CD4-positive, alpha-beta T cell (primary cell): ENCODE measurements around the gene SPOP. TPM values are rescaled to one million over a fixed set of nuclear protein-coding genes. Genes with fewer than 3 reads are reported as not detected.
A peak's percentile ranks its signal among the peaks of the same experiment; 100 is the strongest.

Experiments used
- ATAC-seq: fragments of 200-7000 bp; cut with Tn5 transposase; one replicate; pipeline ENCODE4 v1.10.0; 2022; ENCODE audit warnings: mild to moderate bottlenecking; ENCODE audit not compliant: poor library complexity
- CTCF ChIA-PET: fragments of 350-600 bp; sonication (Branson Sonifier 250); formaldehyde crosslinking; loops from one replicate; lab custom pipeline; 2021; ENCODE audit warnings: antibody characterized with exemption, inconsistent platforms; lab: Charles Lee
- POLR2A ChIA-PET: fragments of 350-600 bp; sonication (Branson Sonifier 250); formaldehyde crosslinking; loops from one replicate; lab custom pipeline; 2021; ENCODE audit warnings: antibody characterized with exemption, inconsistent platforms; lab: Charles Lee
- DNase-seq, 14 experiments: peaks; one replicate each; pipeline ENCODE4 v3.0.0-alpha.2; 2013 to 2020; ENCODE audit warnings: mixed read lengths in 2 of 14
- H3K27ac ChIP-seq, 2 donors: one replicate each; pipeline versions ENCODE4 v1.5.1 to v1.7.0; 2013; ENCODE audit warnings: low read length in 2 of 2, low read depth in 1 of 2, mild to moderate bottlenecking in 1 of 2
- H3K27me3 ChIP-seq, 2 experiments: 1 replicate in 1 of 2; 2 replicates in 1 of 2; pipeline versions ENCODE4 v1.6.1 to v1.7.0; 2013; ENCODE audit warnings: low read length in 2 of 2, control low read depth in 1 of 2, mild to moderate bottlenecking in 1 of 2, moderate library complexity in 1 of 2; ENCODE audit not compliant: insufficient read depth in 2 of 2, control insufficient read depth in 1 of 2
- H3K36me3 ChIP-seq: one replicate; pipeline ENCODE4 v1.6.1; 2013; ENCODE audit warnings: low read length, control low read depth; ENCODE audit not compliant: insufficient read depth
- H3K4me1 ChIP-seq: one replicate; pipeline ENCODE4 v1.6.1; 2013; ENCODE audit warnings: low read length, control low read depth; ENCODE audit not compliant: insufficient read depth
- H3K4me3 ChIP-seq: one replicate; pipeline ENCODE4 v1.5.1; 2013; ENCODE audit warnings: mild to moderate bottlenecking, low read length, moderate library complexity
- H3K9me3 ChIP-seq, 2 experiments: 1 replicate in 1 of 2; 2 replicates in 1 of 2; pipeline versions ENCODE4 v1.6.1 to v1.7.0; 2013; ENCODE audit warnings: low read length in 2 of 2, mild to moderate bottlenecking in 2 of 2, control low read depth in 1 of 2, moderate library complexity in 1 of 2; ENCODE audit not compliant: control insufficient read depth in 1 of 2, insufficient read depth in 1 of 2
- H3K27ac Mint-ChIP-seq: one replicate; pipeline ENCODE4 v1.8.0; 2020; ENCODE audit warnings: mixed read lengths
- H3K27me3 Mint-ChIP-seq: one replicate; pipeline ENCODE4 v1.8.0; 2021; ENCODE audit warnings: mixed read lengths
- H3K36me3 Mint-ChIP-seq: one replicate; pipeline ENCODE4 v1.8.0; 2021; ENCODE audit warnings: low read depth, mixed read lengths
- H3K4me1 Mint-ChIP-seq: one replicate; pipeline ENCODE4 v1.8.0; 2021; ENCODE audit warnings: low read depth, mixed read lengths
- H3K4me3 Mint-ChIP-seq: one replicate; pipeline ENCODE4 v1.8.0; 2020; ENCODE audit warnings: mild to moderate bottlenecking, mixed read lengths
- H3K9me3 Mint-ChIP-seq: one replicate; pipeline ENCODE4 v1.8.0; 2020; ENCODE audit warnings: mixed read lengths
- CTCF ChIP-seq: fragments of 200-600 bp; IDR thresholded peaks from one replicate; pipeline ENCODE4 v1.8.0; 2022; ENCODE audit warnings: antibody characterized with exemption, mild to moderate bottlenecking
- intact Hi-C, 2 experiments: fragments of 100-400 bp; cut with DNase I in 1 of 2; cut with micrococcal nuclease in 1 of 2; formaldehyde crosslinking; loops; one replicate each; pipeline versions ENCODE4 v1.15.1 to v1.9.0; 2023 to 2025; cut with DNase I, micrococcal nuclease
- total RNA-seq, 174 experiments: library from RNA in 2 of 174; stranded (reverse) in 2 of 174; gene quantifications; one replicate each; pipeline ENCODE4 v1.2.3 and lab custom pipeline; 2021 to 2026

The SPOP gene
- total RNA-seq, 2 experiments from 2014 or later: 38.7 to 41.5 TPM

- Histone ChIP-seq H3K4me3 (no peak overlapping the region), H3K36me3 (no peaks in the 10 kb centered on the region), H3K27me3 (peaks cover 46 to 50% of the 10 kb centered on the region in 2 experiments), H3K9me3 (peaks cover 0 to 7% of the 10 kb centered on the region in 2 experiments), H3K4me1 (peaks cover 25% of the 10 kb centered on the region), H3K27ac (no peak overlapping the region)
- no peak for DNase-seq
- no peak for ATAC-seq
- Mint-ChIP-seq H3K4me1 (peaks cover 4% of the 10 kb centered on the region), H3K27me3 (peaks cover 51% of the 10 kb centered on the region), H3K27ac (no peak overlapping the region), H3K9me3 (no peaks in the 10 kb centered on the region), H3K36me3 (no peaks in the 10 kb centered on the region), H3K4me3 (peak overlapping the region; percentile 30)
- ChIA-PET POLR2A (no interaction called here), CTCF (interaction anchor here (1.3 to 1.8 kb wide), 3 partner anchors 23 to 133 kb away, joined by 4 read pairs; partner anchors contain the start of gene SLC35B1)
- intact Hi-C loops: loop anchor here in 1 of 2 experiments (1.0 kb wide), 1 partner anchor 120 kb away; no protein-coding TSS in a partner anchor
- no peak for TF ChIP-seq CTCF
Observed at GRCh38 chr17:49574945-49575678, 102.8 kb downstream of the SPOP start.

GRCh38 chr17:49574323-49574781 is 103.5 kb downstream of the SPOP start:
- CTCF ChIA-PET: interaction anchor here (1.8 kb wide), 1 partner anchor 134 kb away, joined by 4 read pairs; the partner anchor contains the start of gene SLC35B1
- intact Hi-C loops: no loop called here

More at GRCh38 chr17:49574323-49574781, 103.5 kb downstream of the SPOP start:
- no peak overlapping the region for H3K27ac Mint-ChIP-seq
- no peaks in the 10 kb centered on the region for H3K36me3 ChIP-seq
- TF ChIP-seq CTCF: no peak
- no peak for ATAC-seq
- peaks cover 51% of the 10 kb centered on the region for H3K27me3 Mint-ChIP-seq
- POLR2A ChIA-PET: no interaction called here
- H3K27ac ChIP-seq: no peak overlapping the region
- peaks cover 46 to 50% of the 10 kb centered on the region in 2 experiments for H3K27me3 ChIP-seq
- no peaks in the 10 kb centered on the region for H3K36me3 Mint-ChIP-seq
- H3K9me3 ChIP-seq: peaks cover 0 to 7% of the 10 kb centered on the region in 2 experiments
- H3K9me3 Mint-ChIP-seq: no peaks in the 10 kb centered on the region
- H3K4me3 Mint-ChIP-seq: no peak overlapping the region
- DNase-seq: no peak
- peaks cover 32% of the 10 kb centered on the region for H3K4me1 ChIP-seq
- H3K4me1 Mint-ChIP-seq: peaks cover 4% of the 10 kb centered on the region
- H3K4me3 ChIP-seq: no peak overlapping the region
